OCI-LY3 (cell line): ENCODE results near the gene CD79A.

ENCODE experiments used
- CTCF ChIP-seq: fragments of 200-600, 300-600 bp; sonication (generic); IDR thresholded peaks from 2 replicates; pipeline ENCODE4 v1.5.1; 2014; ENCODE audit warnings: antibody characterized with exemption, low read length, low read depth
- EZH2phosphoT487 ChIP-seq: fragments of 200-600 bp; shearing (Covaris generic); IDR thresholded peaks from 2 replicates; pipeline ENCODE4 v1.6.1; 2018; ENCODE audit warnings: antibody characterized with exemption, mixed run types, low read depth

- TF ChIP-seq CTCF (peak; percentile 16; the same call in 1 of the 2 replicates), EZH2phosphoT487 (no peak)
Measured at GRCh38 chr19:41887711-41888382, 10.8 kb downstream of the CD79A start.
